ENCODE results near the gene MAGI2. TPM values are rescaled to one million over a fixed set of nuclear protein-coding genes. Genes with fewer than 3 reads are reported as not detected.
A peak's percentile ranks its signal among the peaks of the same experiment; 100 is the strongest.

Gene MAGI2
- total RNA-seq, 1 donor from 2014 or later: 8.0 TPM

DNA sequence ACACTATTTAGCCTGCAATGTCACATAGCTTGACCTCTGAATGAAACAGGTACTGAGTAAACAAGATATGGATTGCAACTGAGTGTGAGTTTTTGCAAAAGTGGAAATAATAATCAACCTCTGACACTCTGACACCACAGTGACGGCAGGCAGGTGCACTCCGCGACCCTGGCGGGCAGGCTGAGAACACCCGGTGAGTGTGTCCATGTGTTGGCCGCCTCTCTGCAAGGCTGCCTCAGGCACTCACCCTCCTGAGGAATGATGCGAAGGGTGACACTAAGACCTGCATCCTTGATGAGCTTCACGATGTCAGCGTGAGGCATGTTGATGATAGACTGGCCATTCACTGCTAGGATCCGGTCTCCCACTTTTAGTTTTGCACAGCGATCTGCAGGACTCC is 1318.7 kb downstream of the MAGI2 start:
- DNase-seq: no peak

DNA sequence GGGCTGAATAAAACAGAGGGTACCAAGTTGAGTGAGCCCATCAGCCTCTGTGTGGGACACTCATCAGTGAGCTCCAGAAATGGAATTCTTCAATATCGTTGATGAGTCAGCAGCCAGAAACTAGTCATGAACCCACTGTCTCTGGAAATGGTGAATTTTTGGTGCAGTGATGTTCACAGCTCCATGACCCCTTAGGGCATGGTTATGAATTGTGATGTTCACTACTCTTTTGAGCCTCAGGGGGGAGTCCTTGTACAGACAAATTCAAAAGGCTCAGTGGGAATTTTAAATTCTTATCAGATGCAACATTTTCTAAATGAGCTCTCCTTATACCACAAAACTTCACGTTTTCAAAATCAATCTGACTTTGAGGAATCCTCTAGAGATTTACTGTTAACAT is 1319.2 kb downstream of the MAGI2 start:
- DNase-seq: peak; percentile 17

DNA sequence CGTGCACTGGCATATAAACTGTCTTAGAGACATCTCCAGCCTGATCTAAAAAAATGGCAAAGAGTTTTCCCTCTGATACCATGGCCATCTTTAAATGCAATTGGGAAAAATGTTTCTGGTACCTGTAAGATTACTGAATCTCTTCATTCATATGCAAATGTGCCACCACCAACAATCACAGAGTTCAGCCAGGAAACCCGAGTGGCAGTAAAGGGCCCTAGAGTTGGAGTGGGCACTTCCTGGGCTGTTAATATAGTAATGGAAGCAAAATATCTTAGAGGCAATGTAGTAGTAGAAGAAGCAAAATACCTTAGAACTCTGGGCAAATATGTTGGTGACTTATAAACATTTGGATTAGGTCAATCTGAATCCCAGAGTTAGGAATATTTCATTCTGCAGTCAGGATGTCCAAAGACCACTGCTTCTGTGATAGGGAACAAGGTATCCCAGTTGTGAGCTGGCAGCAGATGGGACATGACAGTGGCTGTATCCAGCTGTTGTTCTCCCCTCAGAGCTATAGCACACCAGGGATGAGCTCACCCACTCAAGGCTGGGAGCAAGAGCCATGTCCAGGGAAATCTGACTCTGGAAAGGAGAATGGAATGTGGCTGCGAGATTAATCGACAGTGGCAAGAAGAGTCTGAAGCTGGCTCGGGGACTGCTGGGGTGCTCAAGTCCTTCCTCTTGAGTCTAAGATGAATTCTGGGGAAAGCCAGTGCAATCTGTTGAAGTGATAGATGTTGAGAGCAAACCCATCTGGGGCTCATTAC is 1322.8 kb downstream of the MAGI2 start:
- DNase-seq: peak; percentile 40

DNA sequence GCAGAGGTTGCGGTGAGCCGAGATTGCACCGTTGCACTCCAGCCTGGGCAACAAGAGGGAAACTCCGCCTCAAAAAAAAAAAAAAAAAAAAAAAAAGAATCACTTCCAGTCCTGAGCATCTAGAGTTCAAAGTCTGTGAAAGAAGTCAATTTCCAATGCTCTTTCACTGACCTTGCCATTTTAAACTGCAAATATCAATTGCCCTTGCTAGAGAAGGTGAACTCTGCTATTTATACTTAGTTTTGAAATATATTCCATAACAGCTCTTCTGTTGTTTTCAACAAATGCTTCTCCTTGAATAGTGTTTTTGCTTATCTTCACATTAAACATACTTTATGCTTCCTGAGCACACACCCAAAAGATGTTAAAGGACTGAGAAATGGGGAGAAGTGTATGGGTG is 1323.6 kb downstream of the MAGI2 start:
- no peak for DNase-seq

DNA sequence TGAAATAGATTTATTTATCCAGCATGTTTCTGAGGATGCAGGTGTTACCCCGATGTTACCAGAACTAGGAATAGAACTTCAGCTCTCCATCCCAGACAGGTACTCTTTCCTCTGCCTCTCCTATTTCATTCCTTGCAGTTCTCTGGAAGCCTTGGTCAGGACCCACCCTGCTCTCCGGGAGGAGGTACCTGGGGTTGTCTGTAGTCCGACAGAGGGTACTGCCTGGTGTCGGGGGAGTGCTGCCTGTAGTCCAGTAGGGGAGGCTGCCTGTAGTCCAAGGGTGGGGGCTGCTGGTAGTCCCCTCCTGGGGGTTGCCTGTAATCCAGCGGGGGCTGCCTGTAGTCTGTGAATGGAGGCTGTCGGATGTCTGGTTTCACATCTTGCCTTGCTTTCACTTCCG is 1326.5 kb downstream of the MAGI2 start:
- DNase-seq: no peak

DNA sequence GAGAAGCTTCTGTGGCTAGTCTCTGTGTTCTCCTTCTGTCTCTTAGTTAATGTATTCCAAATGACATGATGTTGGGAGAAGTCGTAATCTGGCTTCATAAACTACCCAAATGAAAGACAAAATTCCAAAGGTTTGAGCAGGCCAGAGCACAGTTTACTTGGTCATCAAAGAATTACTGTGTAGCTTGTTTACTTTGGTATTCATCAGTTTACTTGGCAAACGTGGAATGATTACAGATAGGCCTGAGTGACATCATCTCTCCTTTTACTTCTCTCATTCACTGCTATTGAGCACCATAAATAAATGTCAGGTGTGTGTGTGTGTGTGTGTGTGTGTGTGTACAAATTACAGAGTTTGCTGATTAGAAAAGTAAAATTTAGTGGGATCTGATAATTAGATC is 1327.6 kb downstream of the MAGI2 start:
- no peak for DNase-seq

DNA sequence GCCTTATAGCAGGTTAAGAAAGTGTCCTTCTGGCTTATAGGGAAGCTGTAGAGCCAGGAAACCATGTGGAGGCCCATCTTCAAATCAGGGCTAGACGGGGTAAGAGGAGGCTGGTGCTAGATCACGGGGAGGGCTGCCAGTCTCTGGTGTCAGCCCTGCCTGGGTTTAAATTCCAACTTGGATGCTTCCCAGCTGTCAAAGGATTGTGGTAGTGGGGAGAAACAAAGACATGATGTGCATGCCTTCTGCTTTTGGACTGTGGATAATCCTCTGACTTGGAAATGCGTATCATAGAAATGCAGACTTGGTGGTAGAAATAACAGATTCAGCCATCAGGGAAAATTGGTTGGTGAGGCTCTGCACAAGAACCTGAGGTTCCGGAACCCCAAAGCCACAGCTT is 1329.3 kb downstream of the MAGI2 start:
- DNase-seq: peak; percentile 24

DNA sequence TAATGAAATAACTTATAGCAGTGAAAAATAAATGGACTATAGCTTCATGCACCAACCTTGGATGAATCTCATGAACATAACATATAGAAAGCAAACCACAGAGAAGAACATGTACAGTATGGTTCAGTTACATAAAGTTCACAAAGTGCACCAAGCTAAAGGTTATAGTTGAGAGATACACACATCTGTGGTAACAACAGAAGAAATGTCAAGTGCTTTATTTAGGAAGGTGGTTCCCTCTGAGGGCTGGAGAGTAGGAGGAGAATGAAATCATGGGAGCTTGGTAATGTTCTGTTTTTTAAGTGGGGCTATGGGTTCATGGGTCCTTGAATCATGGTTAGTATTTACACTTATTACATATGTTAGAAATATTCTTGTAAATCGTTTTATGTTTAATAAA is 1331.6 kb downstream of the MAGI2 start:
- DNase-seq: no peak

DNA sequence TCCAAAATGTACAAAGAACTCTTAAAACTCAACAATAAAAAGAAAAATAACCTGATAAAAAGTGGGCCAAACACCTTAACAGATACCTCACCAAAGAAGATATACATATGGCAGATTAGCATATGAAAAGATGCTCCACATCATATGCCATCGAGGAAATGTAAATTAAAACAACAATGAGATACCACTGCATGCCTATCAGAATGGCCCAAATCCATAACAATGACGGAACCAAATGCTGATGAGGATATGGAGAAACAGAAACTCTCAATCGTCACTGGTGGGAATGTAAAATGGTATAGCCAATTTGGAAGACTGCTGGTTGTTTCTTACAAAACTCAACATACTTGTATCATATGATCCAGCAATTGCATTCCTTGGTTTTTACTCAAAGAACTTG is 1335.0 kb downstream of the MAGI2 start:
- no peak for DNase-seq

DNA sequence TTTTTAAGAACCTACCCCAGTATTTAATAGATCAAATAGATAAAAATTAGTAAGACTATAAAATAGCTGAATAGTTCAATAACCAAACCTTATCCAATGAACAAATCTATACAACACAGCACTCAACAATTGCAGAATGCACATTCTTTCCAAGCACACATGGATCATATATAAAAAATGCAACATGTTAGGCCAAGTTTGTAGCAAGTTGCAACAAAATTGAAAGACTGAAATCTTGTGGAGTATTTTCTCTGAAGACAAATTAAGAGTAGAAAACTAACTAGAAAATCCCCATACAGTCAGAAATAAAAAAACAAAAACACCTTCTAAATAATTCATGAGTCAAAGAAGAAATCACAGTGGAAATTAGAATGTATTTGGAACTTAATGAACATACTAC is 1337.6 kb downstream of the MAGI2 start:
- no peak for DNase-seq

DNA sequence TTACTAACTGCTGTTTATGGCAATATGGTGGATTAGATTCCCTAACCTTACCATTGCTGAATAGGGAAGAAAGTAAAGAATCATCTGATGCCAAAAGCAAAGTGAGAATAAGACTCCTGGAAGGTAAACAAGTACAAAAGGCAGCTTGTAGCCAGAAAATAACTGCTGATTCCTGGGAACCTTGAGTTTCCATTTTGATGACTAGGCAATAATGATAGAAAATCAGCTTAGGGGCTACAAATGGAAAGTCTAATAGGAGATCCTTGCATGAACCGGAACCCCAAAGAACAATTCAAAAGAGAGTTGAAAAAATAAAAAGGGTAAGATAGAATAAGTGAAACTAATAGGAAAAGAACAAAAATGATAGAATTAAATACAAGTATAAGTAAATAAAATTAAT is 1338.5 kb downstream of the MAGI2 start:
- no peak for DNase-seq

DNA sequence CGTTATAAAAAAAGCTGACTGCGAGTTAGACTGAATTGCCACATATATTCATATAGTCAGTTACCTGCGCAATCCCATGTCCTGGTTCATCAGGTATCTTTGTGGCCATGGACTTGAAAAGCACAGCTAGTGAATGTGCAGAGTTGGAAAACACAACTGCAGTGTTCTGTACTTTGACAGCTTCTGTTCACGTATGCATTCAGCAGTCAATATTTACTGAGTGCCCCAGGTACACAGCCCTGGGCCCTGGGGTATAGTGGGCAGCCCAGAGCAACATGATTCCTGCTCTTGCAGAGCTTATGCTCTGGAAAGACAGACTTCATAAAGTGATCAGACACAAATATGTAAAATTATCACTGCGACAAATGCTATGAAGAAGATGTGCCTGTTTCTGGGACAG is 1341.0 kb downstream of the MAGI2 start:
- no peak for DNase-seq

DNA sequence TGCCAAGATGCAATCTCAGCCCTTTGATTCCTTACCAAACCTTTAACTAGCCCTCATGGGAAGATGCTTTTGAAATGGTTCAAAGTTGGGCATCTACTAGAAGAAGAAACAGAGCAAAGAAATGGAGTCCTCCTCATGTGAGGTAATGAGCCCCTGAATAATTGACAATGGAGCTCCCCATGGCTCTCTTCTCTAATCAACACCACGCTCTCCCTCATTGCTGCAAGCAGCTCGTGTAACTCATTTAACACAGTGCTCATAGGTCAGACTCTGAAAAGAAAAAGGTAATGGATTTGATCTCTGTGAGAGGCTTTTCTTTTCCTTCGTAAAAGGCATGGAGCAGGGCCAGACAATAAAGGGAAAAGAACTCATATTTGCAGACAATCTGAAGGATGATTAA is 1342.1 kb downstream of the MAGI2 start:
- no peak for DNase-seq

DNA sequence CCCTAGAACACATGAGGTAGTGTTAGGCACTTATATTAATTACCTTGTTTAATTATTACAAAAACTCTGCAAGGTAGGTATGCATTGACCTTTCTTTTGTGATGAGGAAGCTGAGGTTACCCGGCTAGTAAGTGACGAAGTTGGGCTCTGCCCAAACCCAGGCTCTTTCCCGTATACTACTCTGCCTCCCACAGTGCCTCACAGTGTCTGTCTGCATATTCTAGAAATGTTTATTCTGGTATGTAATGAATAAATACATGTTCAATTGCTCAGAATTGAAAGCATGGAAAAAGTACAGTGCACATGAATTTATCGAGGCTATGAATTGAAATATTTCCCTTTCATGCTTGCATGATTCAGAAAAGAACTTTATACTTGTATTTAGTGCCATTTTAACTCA is 1350.0 kb downstream of the MAGI2 start:
- DNase-seq: no peak

DNA sequence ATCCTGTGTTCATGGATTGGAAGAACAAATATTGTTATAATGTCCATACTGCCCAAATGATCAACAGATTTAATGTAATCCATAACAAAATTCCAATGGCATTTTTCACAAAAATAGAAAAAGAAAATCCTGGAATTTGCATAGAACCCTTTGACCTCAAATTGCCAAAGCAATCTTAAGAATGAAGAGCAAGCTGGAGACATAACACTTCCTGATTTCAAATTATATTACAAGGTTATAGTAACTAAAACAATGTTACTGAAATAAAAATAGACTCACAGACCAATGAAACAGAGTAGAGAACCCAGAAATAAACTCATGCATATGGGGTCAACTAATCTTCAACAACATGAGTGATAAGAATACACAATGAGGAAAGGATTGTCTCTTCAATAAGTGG is 1352.4 kb downstream of the MAGI2 start:
- no peak for DNase-seq

DNA sequence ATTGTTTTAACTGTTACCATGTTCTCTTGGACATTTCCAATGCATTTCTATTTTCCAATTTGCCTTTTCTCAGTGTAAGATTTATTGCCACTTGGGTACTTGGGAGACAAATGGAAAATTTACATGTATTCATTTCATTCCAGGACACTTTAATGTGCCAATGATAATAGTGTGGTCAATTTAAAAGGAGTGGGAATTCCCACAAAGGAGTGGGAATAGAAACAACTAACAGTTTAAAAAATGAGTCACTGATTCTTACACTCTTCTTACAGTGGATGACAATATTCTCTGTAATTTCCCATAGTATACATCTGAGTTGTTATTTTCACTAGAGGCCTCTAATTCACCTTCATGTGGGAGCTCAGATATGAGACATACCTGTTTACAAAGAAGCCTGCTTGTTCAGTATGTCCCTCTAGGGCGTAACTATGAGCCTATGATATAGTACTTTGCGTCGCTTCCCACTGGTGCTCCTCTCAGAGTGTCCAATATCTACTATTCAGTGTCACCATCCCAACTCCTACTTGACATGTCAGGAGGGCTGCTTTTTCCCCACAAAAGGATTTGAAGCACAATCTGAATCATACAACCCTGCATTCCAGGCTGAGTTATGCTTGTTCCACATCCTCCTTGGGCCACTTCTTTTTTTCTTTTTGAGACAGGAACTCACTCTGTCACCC is 1353.6 kb downstream of the MAGI2 start:
- DNase-seq: no peak

DNA sequence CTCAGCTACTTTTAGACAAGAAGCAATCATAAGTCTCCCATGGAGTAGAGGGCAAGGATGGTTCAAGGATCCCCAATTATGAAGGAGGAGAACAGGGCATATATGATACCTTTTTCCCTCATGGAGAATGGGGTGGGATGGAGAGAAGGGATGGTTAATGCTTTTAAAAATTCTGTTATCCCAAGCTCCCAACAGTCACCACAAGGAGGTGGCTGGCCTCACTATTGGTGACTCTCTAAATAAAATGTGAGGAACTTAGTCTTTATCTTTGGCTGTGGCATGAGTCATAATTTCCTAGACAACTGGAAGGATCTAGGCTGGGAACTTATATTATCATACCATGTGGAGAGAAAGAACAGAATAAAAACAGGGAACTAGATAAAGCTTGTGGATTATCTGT is 1357.9 kb downstream of the MAGI2 start:
- DNase-seq: no peak

DNA sequence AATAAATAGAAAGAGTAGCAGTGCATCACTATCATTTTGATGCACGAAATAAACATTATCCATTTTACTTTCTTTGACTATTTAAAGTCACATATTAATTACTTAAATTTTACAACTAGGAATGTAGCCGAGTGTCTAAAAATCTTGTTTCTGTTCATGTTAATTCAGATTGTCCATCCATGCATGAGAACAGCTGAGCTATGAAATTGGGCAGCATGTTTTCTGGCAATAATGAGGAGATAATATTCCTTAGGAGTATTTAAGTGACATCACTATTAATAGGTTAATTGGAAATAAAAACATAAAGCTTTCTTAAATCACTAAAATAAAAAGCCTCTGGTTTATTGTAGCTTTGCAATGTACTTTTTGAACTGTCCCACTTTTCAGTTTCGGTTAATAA is 1361.1 kb downstream of the MAGI2 start:
- no peak for DNase-seq

DNA sequence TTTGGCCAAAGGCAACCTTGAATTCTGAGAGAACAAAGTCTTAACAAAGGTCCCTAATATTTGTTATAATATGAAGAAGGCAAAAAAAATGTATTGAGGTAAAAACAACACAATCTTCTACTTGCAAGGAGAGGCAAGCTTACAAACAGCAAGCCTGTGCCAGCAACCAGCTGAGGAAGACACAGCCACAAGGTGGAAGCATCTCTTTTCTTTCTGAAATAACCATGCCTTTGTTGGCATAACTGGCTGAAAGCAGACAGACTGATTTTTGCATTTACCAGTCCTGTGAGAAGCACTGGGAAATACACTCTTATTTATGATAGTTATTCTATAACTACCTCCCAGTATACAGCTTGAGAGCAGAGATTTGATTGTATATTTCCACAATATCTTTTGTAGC is 1362.9 kb downstream of the MAGI2 start:
- peak; percentile 21 for DNase-seq

DNA sequence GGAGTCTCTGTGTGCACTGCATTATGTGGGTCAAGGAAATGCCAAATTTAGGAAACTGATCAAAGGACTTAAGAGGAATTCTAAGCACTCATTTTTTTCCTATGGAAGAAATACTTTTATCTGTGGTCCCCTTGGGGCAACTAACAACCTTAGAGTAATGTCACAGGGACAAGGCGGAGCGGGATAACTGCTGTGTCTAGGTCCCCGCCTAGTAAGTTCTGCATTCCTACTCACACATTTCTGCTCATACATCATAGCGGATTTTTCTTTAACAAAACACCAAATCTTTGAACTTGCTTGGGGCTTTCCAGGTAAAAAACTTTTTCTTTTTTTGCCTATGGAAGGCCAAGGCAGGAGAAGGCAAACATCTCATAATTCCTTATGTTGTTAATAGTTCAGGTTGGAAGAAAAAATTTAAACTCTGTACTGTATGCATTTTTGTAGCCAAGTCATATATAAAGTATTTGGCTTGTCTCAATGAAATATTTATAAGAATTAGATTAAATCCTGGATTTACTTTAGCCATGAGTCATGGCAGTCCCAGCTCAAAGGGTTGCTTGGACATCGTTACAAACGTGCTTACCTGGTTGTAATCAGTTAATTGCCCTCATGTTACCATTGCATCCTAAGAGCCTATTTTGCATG is 1369.9 kb downstream of the MAGI2 start:
- no peak for DNase-seq

DNA sequence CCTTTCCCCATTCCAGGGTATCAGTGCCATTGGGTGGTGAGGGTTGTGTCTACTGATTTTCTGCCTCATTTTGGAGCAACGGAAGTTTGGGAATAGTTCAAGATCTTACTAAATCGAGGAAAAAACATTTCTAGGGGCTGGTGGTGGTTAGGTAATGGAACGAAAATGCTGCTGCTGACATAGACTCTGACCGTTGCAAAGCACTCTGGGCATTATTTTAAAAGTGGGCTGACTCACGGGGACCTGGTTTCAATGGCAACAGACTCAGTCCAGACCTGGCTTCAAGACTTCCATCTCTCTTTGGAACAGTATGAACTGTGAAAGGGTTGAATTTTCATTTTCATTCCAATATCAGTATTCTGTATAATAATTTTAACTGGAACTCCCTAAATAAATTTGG is 1370.9 kb downstream of the MAGI2 start:
- no peak for DNase-seq

DNA sequence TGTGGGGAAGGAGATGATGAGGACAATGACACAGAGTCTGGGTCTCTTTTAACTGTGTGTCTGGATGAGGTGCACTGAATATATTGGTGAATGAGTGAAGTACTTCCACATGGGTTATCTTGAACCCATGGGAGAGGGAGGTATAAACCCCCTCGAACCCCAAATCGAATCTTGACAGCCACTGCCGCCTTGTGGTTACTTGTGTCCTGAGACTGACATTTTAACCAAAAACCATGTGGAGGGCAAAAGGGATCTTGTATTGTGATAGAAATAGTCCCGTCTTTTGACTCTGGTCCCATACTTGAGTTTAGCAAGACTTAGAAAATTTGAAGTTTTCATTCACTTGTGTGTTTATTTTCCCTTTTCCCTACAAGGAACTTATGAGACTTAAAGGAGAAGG is 1371.6 kb downstream of the MAGI2 start:
- DNase-seq: no peak

DNA sequence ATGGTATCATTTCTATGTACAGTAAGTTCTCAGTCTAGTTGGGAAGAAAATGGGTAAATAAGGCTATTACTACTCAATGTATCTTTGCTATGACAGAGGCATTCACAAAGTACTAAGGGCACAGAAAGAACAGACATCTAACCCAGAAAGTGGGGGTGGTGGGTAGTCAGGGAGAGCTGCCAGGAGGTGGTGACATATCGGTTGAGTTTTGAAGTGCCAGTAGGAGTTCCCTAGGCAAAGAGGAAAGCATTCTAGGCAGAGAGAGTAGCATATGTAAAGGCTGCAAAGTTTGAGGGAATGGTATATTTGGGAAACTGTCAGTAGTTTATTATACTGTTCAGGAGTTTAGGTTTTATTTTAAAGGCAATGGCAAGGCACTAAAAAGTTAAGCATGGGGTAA is 1372.1 kb downstream of the MAGI2 start:
- no peak for DNase-seq

DNA sequence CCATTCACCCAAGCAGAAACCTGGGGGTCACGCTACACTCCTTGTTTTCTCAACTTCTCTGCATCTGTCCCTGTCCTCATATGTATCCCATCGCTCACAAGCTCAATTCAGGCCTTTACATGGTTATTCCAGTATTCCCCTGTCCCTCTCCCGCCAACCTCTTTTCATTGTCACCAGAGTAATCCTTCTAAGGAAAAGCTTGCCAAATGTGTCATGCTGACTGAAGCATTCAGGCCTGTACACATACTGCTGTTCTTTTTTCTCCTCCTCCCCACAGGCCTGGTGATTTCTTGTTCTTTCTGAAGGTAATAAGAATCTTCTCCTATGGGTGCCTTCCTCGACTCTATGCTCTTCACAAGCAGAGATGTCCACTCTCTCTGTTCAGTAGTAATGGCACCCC is 1372.7 kb downstream of the MAGI2 start:
- no peak for DNase-seq

Measured in tongue (tissue), 2 donors.